Pancreas (tissue), 10 donors: ENCODE measurements around the gene EHD4. TPM values are rescaled to one million over a fixed set of nuclear protein-coding genes. Genes with fewer than 3 reads are reported as not detected.

Experiments used
- ATAC-seq, 4 donors: fragments of 200-7000 bp; cut with Tn5 transposase; one replicate each; pipeline versions ENCODE4 v1.8.0 to v1.9.1; 2020; ENCODE audit warnings: mild to moderate bottlenecking in 4 of 4, moderate library complexity in 4 of 4
- DNase-seq, 6 donors: peaks; one replicate each; pipeline ENCODE4 v3.0.0-alpha.2; 2020
- FAIRE-seq: peaks from 2 replicates; lab custom pipeline; 2012; peaks lifted over from hg19 to GRCh38; lab: Jason Lieb, UNC
- H3K27ac ChIP-seq, 4 donors: fragments of 200-600 bp; sonication (generic); 1 replicate in 3 of 4; 2 replicates in 1 of 4; pipeline versions ENCODE4 v1.5.0 to v1.8.0; 2020
- H3K27me3 ChIP-seq, 4 donors: fragments of 200-600 bp; one replicate each; pipeline ENCODE4 v1.8.0; 2021
- H3K36me3 ChIP-seq, 3 donors: fragments of 200-600 bp; sonication (generic) in 1 of 3; one replicate each; pipeline versions ENCODE4 v1.5.0 to v1.8.0; 2020 to 2021
- H3K4me1 ChIP-seq, 3 donors: fragments of 200-600 bp; one replicate each; pipeline ENCODE4 v1.8.0; 2021
- H3K4me3 ChIP-seq, 4 donors: fragments of 200-600 bp; sonication (generic) in 2 of 4; one replicate each; pipeline versions ENCODE4 v1.5.0 to v1.8.0; 2020 to 2021
- H3K9me3 ChIP-seq, 4 donors: fragments of 200-600 bp; one replicate each; pipeline ENCODE4 v1.8.0; 2021
- WGBS, 2 donors: extraction: QIAGEN DNeasy Blood & Tissue Kit; methylation state at CpG; one replicate each; pipeline ENCODE4 v1.1.7; 2013; 5-methylcytosine and 5-hydroxymethylcytosine counted together
- intact Hi-C, 3 donors: fragments of 100-400 bp; cut with DNase I; formaldehyde crosslinking; loops; one replicate each; pipeline versions ENCODE4 v1.11.1 to v1.14.2; 2022
- polyA plus RNA-seq, 2 donors: library from polyadenylated mRNA; stranded (reverse); fragments of 200-250 nt; gene quantifications; one replicate each; pipeline ENCODE4 v1.2.3, GENCODE V29; 2013
- total RNA-seq, 6 donors: library from RNA; stranded (reverse); fragmentation: NEBNext Ultra II Directional in 4 of 6; extraction: Animal tissue kit (Norgen Biotek cat#: 25700) in 4 of 6; gene quantifications; one replicate each; pipeline versions ENCODE4 v1.2.1 to v1.2.4, GENCODE V29; 2021 to 2023
- TF ChIP-seq, protein P1 (sequence below), 4 donors: fragments of 200-600 bp; sonication (generic) in 3 of 4; IDR thresholded peaks; one replicate each; pipeline versions ENCODE4 v1.5.0 to v1.8.0; 2021; ENCODE audit warnings: antibody characterized with exemption in 4 of 4
- donor health status: healthy with polysubstance abuse.
- donor health status: DM: no; HTN: no; CAD: no; lungs with moderate emphysema.
- donor health status: DM: no; HTN: no; CAD: no.
- donor health status: control.
- donor health status: control.
- donor health status: Bipolar disorder and iron deficiency.
- donor health status: DM: yes; HTN: yes; CAD: no.
- donor health status: DM: no; HTN: no; CAD: no.
- donor health status: DM: no; HTN: no; CAD: no.
- donor health status: DM: yes; HTN: yes; CAD: no.

Gene EHD4
- total and polyA plus RNA-seq, 8 donors: 8.1 to 22.8 (median 8.5) TPM

DNA sequence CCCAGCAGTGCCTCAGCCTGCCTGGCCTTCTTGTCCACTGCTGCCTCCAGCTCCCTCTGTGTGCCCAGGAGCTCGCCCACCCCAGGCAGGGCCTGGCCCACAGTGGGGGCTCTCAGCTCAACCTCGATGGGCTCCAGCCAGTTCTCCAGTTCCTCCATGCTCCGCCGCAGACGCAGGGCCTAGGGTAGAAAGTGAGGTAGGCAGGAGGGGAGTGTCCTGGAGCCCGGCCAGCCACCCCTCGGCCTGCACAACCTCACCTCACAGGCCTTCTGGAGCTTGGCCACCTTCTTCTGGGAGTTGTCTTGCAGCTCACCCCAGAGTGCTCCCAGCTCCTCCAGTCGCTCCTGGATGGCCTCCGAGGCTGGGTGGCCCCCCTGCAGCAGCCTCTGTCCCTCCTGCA lies 115.0 kb downstream of the EHD4 start:
- no peak for FAIRE-seq
- TF ChIP-seq, protein P1, sequence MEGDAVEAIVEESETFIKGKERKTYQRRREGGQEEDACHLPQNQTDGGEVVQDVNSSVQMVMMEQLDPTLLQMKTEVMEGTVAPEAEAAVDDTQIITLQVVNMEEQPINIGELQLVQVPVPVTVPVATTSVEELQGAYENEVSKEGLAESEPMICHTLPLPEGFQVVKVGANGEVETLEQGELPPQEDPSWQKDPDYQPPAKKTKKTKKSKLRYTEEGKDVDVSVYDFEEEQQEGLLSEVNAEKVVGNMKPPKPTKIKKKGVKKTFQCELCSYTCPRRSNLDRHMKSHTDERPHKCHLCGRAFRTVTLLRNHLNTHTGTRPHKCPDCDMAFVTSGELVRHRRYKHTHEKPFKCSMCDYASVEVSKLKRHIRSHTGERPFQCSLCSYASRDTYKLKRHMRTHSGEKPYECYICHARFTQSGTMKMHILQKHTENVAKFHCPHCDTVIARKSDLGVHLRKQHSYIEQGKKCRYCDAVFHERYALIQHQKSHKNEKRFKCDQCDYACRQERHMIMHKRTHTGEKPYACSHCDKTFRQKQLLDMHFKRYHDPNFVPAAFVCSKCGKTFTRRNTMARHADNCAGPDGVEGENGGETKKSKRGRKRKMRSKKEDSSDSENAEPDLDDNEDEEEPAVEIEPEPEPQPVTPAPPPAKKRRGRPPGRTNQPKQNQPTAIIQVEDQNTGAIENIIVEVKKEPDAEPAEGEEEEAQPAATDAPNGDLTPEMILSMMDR (IDR thresholded peaks at IDR 0.05): no peak
- intact Hi-C loops: no loop called here
- no peak overlapping the region for H3K27ac ChIP-seq
- no peak overlapping the region for H3K4me3 ChIP-seq
- H3K36me3 ChIP-seq: no peaks in the 10 kb centered on the region
- H3K4me1 ChIP-seq: no peaks in the 10 kb centered on the region
- no peaks in the 10 kb centered on the region for H3K27me3 ChIP-seq
- no peak for DNase-seq
- ATAC-seq: no peak
- 88 to 96% methylated on average over 8 to 9 of the region's 9 CpGs for WGBS, 2 donors
- H3K9me3 ChIP-seq: no peaks in the 10 kb centered on the region

DNA sequence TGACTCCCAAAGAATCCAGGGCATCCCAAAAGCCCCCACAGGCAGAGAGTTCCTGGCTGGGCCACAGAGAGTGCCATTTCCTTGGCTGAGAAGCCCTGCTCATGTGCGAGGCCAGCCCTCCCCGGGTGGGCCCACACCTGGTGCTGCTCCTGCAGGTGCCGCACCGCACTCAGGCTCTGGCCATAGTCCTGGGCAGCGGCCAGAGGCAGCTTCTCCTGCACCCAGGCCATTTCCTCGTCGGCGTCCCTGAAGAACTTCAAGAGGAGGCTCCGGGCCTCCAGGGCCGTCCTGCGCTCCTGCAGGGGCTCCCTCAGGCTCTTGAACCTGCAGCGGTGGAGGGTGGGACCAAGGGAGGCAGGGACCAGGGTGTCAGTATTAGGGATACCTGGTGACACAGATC lies 115.6 kb downstream of the EHD4 start:
- FAIRE-seq (no peak), DNase-seq (no peak)

DNA sequence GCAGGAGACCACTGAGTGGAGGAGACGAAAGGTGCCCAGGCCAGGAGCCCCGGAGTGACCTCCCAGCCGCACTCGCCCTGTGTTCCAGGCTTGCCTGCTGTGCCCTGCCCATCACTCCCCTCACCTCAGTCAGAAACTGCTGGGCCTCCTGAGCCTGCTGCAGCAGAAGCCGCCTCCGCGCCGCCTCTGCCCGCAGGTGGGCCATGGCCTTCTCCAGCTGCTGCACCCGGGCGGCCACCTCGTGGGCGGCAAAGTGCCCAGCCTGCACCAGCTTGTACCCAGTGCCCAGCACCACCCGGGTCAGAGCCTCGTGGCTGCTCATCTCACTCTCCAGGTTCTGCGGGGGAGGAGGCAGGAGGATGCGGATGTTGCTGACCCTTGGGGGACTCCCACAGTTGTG lies 116.1 kb downstream of the EHD4 start:
- WGBS, 2 donors: 91 to 94% methylated on average over 17 of the region's 17 CpGs
- TF ChIP-seq, protein P1 (IDR thresholded peaks at IDR 0.05): no peak
- Histone ChIP-seq H3K27me3 (no peaks in the 10 kb centered on the region), H3K4me1 (no peaks in the 10 kb centered on the region), H3K4me3 (no peak overlapping the region), H3K9me3 (no peaks in the 10 kb centered on the region), H3K36me3 (no peaks in the 10 kb centered on the region), H3K27ac (no peak overlapping the region)
- FAIRE-seq (no peak), ATAC-seq (no peak), DNase-seq (no peak)
- intact Hi-C loops: no loop called here

More for the DNA sequence above, 115.6 kb downstream of the EHD4 start:
- Histone ChIP-seq H3K27ac (no peak overlapping the region), H3K9me3 (no peaks in the 10 kb centered on the region), H3K4me1 (no peaks in the 10 kb centered on the region), H3K36me3 (no peaks in the 10 kb centered on the region), H3K4me3 (no peak overlapping the region), H3K27me3 (no peaks in the 10 kb centered on the region)
- no peak for ATAC-seq
- TF ChIP-seq, protein P1 (IDR thresholded peaks at IDR 0.05): no peak
- WGBS, 2 donors: 92 to 96% methylated on average over 12 of the region's 12 CpGs
- intact Hi-C loops: no loop called here

DNA sequence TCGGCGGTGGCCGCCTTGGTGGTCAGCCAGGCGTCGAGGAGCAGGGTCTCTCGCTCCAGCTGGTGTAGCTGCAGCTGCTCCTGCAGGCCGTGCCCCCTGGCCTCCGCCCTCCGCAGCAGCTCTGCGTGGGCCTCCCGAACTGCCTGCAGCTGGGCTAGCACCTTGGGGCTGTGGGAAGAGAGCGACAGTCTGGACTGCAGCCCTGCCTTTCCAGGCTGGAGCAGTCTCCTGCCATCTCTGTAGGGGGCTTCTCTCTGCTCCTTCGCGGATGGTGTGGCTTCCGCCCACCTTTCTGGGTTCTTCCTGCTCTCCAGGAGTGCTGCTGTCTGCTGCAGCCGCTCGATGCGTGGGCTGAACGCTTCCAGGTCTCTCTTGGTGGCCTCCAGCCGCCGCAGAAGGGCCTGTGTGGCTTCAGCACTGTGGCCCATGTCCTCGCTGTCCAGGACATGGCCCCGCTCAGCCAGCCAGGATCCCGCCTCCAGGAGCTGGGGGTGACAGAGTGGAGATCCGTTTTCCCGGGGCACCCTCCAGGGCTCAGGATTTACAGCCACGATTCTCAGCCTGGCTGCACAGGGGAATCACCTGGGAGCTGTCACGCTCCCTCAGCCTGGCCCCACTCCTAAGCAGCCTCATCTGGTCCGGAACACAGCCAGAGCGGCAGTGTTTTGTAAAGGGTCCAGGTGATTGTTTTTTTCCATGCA lies 116.9 kb downstream of the EHD4 start:
- ATAC-seq (no peak), DNase-seq (no peak), FAIRE-seq (no peak)
- TF ChIP-seq, protein P1 (IDR thresholded peaks at IDR 0.05): no peak
- Histone ChIP-seq H3K4me1 (no peaks in the 10 kb centered on the region), H3K27ac (no peak overlapping the region), H3K4me3 (no peak overlapping the region), H3K27me3 (no peaks in the 10 kb centered on the region), H3K9me3 (no peaks in the 10 kb centered on the region), H3K36me3 (no peaks in the 10 kb centered on the region)
- 84 to 87% methylated on average over 29 to 30 of the region's 30 CpGs for WGBS, 2 donors
- intact Hi-C loops: no loop called here

DNA sequence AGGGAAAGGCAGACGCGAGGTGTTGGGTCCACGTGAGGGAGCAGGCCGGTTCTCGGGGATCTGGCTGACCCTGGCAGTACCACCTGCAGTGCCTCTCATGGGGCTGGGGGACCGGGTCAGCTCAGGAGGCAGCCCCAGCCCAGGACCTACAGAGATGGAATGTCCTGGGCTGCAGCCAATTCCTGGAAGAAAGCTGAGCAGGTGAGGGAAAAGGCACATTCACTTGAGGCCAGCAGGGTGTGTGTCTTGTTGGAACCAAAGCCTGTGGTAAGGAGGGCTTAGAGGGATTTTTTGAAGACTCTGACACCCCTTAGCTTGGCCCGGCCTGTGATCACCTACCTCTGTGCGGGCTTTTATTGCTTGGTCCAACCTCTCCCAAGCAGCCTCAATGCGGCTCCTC lies 117.9 kb downstream of the EHD4 start:
- no peak overlapping the region for H3K4me3 ChIP-seq
- WGBS, 2 donors: 73 to 81% methylated on average over 9 of the region's 9 CpGs
- H3K36me3 ChIP-seq: no peaks in the 10 kb centered on the region
- H3K4me1 ChIP-seq: no peaks in the 10 kb centered on the region
- intact Hi-C loops: no loop called here
- FAIRE-seq (no peak), ATAC-seq (no peak), DNase-seq (no peak)
- no peaks in the 10 kb centered on the region for H3K9me3 ChIP-seq
- no peaks in the 10 kb centered on the region for H3K27me3 ChIP-seq
- no peak overlapping the region for H3K27ac ChIP-seq
- TF ChIP-seq, protein P1 (IDR thresholded peaks at IDR 0.05): no peak
